H1 (cell line): ENCODE results near the gene ZNF423.

Experiments
- EP300 ChIP-seq, 2 experiments: IDR thresholded peaks; 1 replicate in 1 of 2; 2 replicates in 1 of 2; pipeline ENCODE4 v1.6.1; 2011 to 2012; ENCODE audit warnings: low read depth in 2 of 2, low read length in 2 of 2, mild to moderate bottlenecking in 2 of 2, borderline replicate concordance in 1 of 2, inconsistent platforms in 1 of 2, moderate library complexity in 1 of 2
- EZH2 ChIP-seq: fragments of 200-600 bp; sonication (generic); IDR thresholded peaks from 2 replicates; pipeline ENCODE4 v1.7.1; 2012; ENCODE audit warnings: low read depth, mild to moderate bottlenecking, moderate library complexity, low read length, inconsistent platforms; ENCODE audit not compliant: severe bottlenecking
- KDM1A ChIP-seq: fragments of 200-600, 300-600 bp; sonication (generic); IDR thresholded peaks from 2 replicates; pipeline ENCODE4 v1.7.1; 2016; ENCODE audit warnings: mild to moderate bottlenecking, low read length, borderline replicate concordance
- POLR2AphosphoS5 ChIP-seq: IDR thresholded peaks from 2 replicates; pipeline ENCODE4 v1.6.1; 2011; ENCODE audit warnings: low read depth, low read length
- POU5F1 ChIP-seq: IDR thresholded peaks from 2 replicates; pipeline ENCODE4 v1.6.1; 2011; ENCODE audit warnings: low read depth, mild to moderate bottlenecking, low read length, moderate library complexity
- RFX5 ChIP-seq: IDR thresholded peaks from 2 replicates; pipeline ENCODE4 v1.6.1; 2011; ENCODE audit warnings: low read depth, low read length, improper control_type of control experiment, borderline replicate concordance
- SIN3A ChIP-seq, 2 experiments: IDR thresholded peaks in 1 of 2; conservative IDR thresholded peaks in 1 of 2; 2 replicates each; pipeline ENCODE4 v1.6.1; 2011 to 2012; ENCODE audit warnings: low read length in 2 of 2, improper control_type of control experiment in 1 of 2, low read depth in 1 of 2, mild to moderate bottlenecking in 1 of 2
- SIX5 ChIP-seq: IDR thresholded peaks from 2 replicates; pipeline ENCODE4 v1.6.1; 2011; ENCODE audit warnings: mild to moderate bottlenecking, low read depth, low read length
- SP1 ChIP-seq: IDR thresholded peaks from 2 replicates; pipeline ENCODE4 v1.6.1; 2011; ENCODE audit warnings: low read depth, low read length
- TF ChIP-seq, protein P1 (sequence below): IDR thresholded peaks from 2 replicates; pipeline ENCODE4 v1.6.1; 2012; ENCODE audit warnings: low read length, inconsistent platforms
- TF ChIP-seq, protein P2 (sequence below), 3 experiments: IDR thresholded peaks; 1 replicate in 2 of 3; 2 replicates in 1 of 3; pipeline versions ENCODE4 v1.5.1 to v1.6.1; 2011; ENCODE audit warnings: low read length in 3 of 3, mild to moderate bottlenecking in 3 of 3, inconsistent platforms in 2 of 3, low read depth in 1 of 3, moderate library complexity in 1 of 3; ENCODE audit not compliant: insufficient read depth in 1 of 3; ENCODE audit errors: control extremely low read depth in 1 of 3

DNA sequence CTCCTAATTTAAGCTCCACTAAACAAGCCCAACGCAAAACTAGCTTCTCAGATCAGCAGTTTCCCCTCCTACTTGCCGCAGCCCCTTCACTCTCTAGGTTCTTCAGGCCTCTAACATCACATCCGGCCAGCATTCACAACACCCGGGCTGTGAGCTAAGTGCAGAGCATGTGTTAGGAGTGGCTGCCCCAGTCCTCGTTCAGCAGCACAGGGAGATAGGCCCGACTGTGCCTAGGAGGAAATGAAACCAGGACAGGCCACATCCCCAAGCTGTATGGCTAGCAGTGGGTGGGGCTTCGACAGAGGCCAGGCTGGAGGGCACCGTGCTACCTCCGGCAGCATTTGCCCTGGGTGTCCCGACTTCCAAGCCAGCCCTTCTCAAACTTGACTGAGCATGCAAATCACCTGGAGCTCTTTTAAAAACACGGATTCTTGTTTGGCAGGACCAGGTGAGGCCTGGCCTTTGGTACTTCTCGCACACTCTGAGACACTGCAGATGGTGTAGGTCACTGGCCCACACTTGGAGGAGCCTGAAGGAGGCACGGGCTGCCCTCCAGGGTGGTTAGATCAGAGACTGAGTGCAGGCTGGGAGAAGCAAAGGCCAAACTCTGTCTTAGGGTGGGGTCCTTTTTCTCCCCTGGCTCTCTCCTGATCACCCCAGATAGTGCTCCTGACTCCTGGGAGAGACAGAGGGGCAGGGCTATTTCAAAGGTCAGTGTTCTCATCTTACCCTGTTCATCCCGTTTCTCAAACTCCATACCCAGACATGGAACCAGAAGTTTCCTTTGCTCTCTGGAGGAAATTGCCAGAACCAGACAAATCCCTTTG is 280.4 kb downstream of the ZNF423 start:
- TF ChIP-seq, protein P1, sequence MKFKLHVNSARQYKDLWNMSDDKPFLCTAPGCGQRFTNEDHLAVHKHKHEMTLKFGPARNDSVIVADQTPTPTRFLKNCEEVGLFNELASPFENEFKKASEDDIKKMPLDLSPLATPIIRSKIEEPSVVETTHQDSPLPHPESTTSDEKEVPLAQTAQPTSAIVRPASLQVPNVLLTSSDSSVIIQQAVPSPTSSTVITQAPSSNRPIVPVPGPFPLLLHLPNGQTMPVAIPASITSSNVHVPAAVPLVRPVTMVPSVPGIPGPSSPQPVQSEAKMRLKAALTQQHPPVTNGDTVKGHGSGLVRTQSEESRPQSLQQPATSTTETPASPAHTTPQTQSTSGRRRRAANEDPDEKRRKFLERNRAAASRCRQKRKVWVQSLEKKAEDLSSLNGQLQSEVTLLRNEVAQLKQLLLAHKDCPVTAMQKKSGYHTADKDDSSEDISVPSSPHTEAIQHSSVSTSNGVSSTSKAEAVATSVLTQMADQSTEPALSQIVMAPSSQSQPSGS: no peak
- TF ChIP-seq RFX5 (no peak), SIN3A (conservative IDR thresholded peaks at IDR 0.05 in 1 of 2, IDR thresholded peaks at IDR 0.05 in 1 of 2; ENCODE audit: low read depth in 1 of 2, low read length in 2 of 2) (no peak), SIX5 (no peak), SP1 (no peak), POU5F1 (no peak), EP300 (IDR thresholded peaks at IDR 0.05; ENCODE audit: borderline replicate concordance in 1 of 2, low read depth in 2 of 2, low read length in 2 of 2) (no peak), POLR2AphosphoS5 (no peak), KDM1A (no peak), EZH2 (no peak)
- TF ChIP-seq, protein P2, sequence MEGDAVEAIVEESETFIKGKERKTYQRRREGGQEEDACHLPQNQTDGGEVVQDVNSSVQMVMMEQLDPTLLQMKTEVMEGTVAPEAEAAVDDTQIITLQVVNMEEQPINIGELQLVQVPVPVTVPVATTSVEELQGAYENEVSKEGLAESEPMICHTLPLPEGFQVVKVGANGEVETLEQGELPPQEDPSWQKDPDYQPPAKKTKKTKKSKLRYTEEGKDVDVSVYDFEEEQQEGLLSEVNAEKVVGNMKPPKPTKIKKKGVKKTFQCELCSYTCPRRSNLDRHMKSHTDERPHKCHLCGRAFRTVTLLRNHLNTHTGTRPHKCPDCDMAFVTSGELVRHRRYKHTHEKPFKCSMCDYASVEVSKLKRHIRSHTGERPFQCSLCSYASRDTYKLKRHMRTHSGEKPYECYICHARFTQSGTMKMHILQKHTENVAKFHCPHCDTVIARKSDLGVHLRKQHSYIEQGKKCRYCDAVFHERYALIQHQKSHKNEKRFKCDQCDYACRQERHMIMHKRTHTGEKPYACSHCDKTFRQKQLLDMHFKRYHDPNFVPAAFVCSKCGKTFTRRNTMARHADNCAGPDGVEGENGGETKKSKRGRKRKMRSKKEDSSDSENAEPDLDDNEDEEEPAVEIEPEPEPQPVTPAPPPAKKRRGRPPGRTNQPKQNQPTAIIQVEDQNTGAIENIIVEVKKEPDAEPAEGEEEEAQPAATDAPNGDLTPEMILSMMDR (IDR thresholded peaks at IDR 0.05; ENCODE audit: control extremely low read depth in 1 of 3, insufficient read depth in 1 of 3, low read depth in 1 of 3, low read length in 3 of 3): no peak
